NCI-H1930 (cell line): ENCODE results near the gene BTBD16.

ENCODE experiments used
- DNase-seq, 2 experiments: peaks; one replicate each; lab custom pipeline; 2025; lab: John Stamatoyannopoulos, UW

BTBD16 gene

GRCh38 chr10:122343936-122344335 lies 72.8 kb downstream of the BTBD16 start:
- DNase-seq, result no peak

GRCh38 chr10:122344741-122345258 lies 73.7 kb downstream of the BTBD16 start:
- DNase-seq, result no peak

- DNase-seq, result no peak
Observed at GRCh38 chr10:122346326-122346950, 75.3 kb downstream of the BTBD16 start.

- DNase-seq, result no peak
Observed at GRCh38 chr10:122347170-122347841, 76.2 kb downstream of the BTBD16 start.

GRCh38 chr10:122348512-122348911 lies 77.4 kb downstream of the BTBD16 start:
- DNase-seq, result no peak

GRCh38 chr10:122348935-122349361 lies 77.9 kb downstream of the BTBD16 start:
- no peak for DNase-seq

- DNase-seq, result no peak
Observed at GRCh38 chr10:122349758-122350369, 78.8 kb downstream of the BTBD16 start.

- no peak for DNase-seq
Observed at GRCh38 chr10:122350893-122351292, 79.8 kb downstream of the BTBD16 start.

GRCh38 chr10:122352817-122353525 lies 81.9 kb downstream of the BTBD16 start:
- DNase-seq, result no peak

- no peak for DNase-seq
Observed at GRCh38 chr10:122354383-122354782, 83.3 kb downstream of the BTBD16 start.

GRCh38 chr10:122357685-122358084 lies 86.6 kb downstream of the BTBD16 start:
- DNase-seq, result no peak

GRCh38 chr10:122359621-122360020 lies 88.5 kb downstream of the BTBD16 start:
- DNase-seq, result no peak

- DNase-seq, result no peak
Observed at GRCh38 chr10:122361046-122361445, 90.0 kb downstream of the BTBD16 start.

GRCh38 chr10:122362031-122362592 lies 91.0 kb downstream of the BTBD16 start:
- DNase-seq, result no peak

- DNase-seq, result no peak
Observed at GRCh38 chr10:122362621-122363020, 91.5 kb downstream of the BTBD16 start.

- no peak for DNase-seq
Observed at GRCh38 chr10:122363311-122363710, 92.2 kb downstream of the BTBD16 start.

GRCh38 chr10:122363722-122364463 lies 92.8 kb downstream of the BTBD16 start:
- no peak for DNase-seq

- DNase-seq, result no peak
Observed at GRCh38 chr10:122368502-122369254, 97.6 kb downstream of the BTBD16 start.

GRCh38 chr10:122373108-122373507 lies 102.0 kb downstream of the BTBD16 start:
- DNase-seq, result no peak

GRCh38 chr10:122373721-122374120 lies 102.6 kb downstream of the BTBD16 start:
- no peak for DNase-seq
